NCI-H748 (cell line): ENCODE measurements around the gene USP3.
A peak's percentile ranks its signal among the peaks of the same experiment; 100 is the strongest.

Experiments used
- DNase-seq: peaks from one replicate; lab custom pipeline; 2025; ENCODE audit not compliant: unreplicated experiment; lab: John Stamatoyannopoulos, UW

The USP3 gene

DNA sequence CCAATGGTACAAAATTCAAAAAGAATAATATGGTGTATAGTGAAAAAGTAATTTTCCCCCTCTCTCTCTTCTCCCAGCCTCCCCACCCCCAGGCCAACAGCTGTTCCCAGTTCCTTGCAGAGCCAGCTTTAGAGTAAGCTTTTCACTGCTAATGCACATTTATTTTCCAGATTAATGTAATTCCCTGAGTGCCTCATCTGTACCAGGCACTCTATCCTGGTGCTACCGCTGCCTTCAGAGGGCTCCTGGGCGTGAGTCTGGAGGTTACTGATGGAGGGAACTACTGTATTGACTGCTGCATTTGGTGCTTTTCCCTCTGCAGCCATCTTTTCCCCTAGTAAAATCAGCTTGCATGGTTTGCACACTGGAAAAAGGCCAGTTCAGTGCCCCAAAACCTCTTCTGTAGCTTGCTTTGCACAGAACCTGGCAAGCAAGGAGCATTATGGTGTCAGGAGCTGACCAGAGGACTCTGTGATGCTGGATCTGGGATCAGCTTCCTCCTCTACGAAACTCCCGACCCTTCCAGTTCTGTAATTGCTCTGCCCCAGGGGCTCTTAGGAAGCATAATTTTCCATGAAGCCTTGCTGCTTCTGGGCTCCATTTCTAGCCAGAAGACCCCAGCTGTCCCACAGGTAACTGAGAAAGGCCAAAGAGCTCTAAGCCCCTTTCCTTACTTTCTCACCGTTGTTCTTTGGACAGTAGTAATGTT is 8.5 kb upstream of the USP3 start:
- DNase-seq: no peak

DNA sequence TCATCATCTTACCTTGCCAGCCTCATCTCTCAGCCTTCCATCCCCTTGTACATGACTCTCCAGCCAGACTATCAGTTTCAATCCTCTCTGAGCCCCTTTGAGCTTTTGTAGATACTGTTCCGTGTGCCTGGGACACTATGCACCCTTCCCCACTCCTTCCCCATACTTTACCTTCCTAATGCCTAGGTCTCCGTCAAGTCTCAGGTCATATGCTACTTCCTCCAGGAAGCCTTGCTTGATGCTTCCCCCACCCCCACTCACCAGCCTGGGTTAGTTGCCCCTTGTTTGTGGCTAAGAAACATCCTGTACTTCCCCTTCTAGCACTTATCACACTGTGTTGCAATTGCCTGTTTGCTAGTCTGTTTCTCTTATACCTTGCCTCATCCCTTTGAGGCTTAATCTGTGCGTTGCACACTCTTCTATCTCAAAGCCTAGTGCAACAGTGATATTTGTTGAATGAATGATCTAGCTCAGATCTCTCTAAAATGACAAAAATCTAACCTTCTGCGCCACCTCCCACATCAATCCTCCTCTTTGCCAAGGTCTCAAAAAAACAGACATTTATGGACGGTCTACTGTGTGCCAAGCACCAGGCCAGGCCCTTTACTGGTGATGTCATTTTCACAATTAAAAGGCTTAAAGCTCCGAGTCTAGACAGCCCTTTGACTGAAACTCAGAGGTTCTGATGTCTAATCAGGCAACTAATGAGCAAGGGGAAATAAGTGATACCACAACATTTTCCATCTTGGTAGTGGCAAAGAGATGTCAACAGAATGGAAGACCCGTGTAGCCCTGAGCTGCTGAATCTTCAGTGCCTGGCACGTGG is 6.5 kb upstream of the USP3 start:
- no peak for DNase-seq

- no peak for DNase-seq
These were observed 5.2 kb upstream of the USP3 start for GRCh38 chr15:63499175-63499549.

DNA sequence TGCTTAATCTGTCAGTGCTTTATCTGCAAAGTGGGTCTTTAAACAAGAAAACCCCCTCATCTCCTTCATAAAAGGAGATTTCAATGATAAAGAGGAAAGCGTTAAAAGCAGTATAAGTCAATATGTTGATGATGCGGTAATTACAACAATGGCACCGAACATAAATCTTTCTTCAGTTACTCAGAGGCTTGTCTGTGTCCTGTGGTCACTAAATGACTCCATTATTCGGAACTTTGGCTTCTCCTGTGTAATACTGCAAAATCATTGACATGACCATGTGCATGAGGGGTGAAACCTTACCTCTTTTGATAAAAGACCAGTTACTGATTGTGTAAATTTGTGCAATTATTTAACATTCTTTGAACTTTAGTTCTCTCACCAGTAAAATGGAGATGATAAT is 4.8 kb upstream of the USP3 start:
- peak; percentile 17 for DNase-seq

DNA sequence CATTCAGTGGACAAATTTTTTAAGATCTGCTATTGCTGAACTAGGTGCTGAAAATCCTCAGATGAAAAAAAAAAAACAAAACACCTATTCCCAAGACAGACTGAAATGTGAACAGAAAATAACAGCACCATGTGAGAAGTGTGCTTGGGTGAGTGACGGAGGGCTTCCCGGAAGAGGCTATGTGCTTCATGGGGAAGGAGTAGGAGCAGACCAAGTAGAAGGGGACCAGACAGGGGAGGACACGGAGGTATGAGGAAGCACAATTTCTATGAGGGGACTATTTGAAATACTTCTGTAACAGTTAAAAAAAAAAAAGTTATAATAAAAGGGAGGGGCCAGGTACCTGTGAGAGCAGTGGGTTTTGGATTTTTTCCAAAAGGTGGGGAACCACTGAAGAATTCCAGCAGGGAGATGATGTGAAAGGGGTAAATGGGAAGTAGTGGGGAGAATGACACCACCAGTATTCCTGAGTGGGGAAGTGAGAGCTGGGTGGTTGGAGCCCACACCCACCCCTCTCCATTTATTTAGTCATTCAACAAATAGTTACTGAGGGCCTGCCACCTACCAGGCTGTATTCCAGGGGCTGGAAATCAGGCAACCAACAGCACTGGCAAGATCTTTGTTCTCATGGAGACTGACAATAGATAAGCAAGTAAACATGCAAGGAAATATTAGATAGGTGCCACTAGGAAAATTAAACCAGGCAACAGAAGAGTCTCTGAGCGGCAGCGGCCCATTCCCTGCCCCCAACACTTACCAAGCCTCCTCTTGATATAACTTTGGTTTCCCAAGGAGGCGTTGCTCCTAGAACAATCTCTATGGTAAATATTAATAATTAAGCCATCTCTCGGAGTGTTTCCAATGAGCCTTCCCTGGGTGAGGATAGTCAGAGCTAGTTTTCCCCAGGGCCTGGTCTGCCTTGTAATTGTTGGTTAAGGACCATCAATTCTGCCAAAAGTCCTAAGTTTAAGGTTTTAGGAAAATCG is 3.8 kb upstream of the USP3 start:
- DNase-seq: no peak

DNA sequence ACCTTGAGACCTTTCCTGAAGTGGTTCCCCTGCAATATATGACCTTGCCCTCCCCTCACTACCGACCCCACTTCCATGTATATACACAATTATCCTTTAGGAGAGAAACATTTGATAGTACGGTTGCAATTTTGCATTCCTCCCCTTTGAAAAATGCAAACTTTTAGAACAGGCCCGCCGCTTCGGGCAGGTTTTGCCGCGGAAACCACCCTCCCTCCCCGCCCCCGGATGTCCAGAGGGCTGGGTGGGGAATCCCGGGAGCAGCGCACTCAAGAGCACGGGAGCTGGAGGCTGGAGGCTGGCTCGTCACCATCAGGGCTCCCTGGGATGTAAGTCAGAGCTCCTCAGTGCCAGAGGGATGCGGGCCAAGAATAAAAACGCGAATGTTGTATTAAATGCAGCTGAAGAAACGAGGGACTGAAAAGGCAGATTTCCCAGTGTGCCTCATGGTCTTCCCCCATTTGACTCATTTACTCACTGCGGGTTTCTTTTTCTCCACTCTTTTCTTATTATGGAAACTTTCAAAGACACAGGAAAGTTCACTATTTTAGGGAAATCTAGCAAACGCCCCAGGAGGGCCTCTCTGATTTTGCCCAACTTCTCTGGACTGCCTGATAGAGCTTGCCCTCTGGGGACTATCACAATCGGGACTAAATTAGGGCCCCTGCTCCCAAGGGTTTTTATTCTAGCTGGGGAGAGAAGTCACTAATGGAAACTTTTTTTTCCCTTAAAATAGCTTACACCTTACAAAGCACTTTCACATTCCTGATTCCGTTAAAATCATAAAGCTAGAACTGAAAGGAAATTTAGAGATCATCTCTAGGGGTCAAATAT is 2.9 kb upstream of the USP3 start:
- no peak for DNase-seq

DNA sequence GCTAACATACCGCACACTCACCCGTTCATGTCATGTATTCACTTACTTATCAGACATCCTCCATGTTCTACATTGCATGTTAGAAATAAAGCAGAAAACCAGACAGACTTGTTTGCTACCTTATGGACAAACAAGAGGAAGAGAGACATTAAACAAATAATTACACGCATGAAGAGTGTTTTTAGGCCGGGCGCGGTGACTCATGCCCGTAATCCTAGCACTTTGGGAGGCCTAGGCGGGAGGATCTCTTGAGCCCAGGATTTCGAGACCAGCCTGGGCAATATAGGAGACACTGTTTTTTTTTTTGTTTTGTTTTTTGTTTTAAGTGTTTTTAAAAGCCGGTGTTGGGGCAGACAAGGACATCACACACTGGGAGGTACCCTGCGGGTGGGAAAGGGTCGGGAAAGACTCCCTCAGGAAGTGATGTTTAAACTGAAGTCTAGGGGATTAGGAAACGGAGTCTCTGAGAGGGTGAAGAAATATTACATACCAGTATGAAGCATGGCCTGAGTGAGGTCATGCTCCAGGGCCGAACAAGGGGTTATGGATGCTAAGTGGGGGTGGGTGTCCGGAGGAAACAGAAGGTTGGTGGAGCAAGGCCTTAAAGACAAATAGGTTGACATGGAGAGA is 2.1 kb upstream of the USP3 start:
- peak; percentile 64 for DNase-seq

DNA sequence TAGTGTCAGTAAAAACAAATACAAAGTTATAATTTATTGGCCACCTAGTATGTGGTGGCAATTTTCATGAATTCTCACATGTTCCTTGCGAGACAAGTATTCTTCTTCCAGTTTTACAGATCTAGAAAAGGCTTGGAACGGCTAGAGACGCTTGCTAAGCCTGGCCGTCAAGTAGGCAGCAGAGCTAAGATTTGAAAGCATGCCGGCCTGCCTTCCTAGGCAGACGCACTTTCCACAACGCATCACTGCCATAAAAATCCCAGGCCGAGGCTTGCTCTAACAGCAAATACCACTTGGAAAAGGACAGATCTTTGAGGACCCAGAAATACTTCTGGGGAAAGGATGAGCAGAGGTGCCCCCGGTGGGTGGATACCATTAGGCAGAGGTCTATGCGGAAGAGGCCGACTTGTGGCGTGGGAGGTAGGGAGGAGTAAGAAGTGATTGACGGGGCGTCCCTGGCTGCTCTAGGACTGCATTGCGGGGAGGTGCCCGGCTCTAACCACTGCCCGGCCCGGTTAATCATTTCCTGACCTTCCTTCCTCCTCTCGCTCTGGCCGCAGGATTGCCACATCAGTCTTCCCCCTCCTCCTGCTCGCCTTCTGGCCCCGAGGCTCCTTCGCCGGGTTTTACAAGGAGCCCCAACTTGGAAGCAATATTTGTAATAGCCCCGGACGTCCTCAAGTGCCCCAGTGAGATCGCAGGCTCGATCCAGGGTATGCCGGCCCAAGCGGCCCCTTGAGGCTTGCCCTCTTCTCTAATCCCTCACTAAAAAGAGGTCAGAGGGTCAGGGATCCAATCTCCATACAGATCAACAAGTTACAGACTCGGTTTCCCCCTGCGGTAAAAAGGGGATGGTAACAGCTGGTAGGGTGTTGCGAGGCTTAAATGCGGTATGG is 1.3 kb upstream of the USP3 start:
- no peak for DNase-seq

DNA sequence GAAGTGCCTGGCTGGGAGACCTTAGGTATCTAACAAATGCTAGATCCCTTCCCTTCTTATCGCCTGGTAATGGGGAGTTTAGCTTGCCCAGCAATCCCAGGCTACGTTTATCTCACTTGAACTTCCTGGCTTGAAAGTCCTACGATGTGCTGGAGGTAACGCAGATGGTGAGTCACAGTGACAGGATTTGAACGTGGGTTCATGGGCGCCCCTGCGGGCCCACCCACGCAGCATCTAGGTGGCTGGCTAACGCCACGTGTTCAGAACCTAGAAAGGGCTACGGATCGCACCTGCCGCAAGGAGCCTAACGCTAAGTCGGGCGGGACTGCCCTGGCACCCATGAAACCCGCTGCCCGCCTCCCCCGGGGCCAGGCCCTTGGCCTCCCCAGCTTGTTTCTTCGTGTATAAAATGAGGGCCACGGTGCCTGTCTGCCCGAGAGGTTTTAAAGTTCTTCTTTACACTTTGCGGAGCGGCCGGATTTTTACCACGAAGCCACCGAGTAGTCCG is 600 bp upstream of the USP3 start:
- peak; percentile 36 for DNase-seq

GRCh38 chr15:63504979-63505841 is 817 bp downstream of the USP3 start:
- peak; percentile 59 for DNase-seq

DNA sequence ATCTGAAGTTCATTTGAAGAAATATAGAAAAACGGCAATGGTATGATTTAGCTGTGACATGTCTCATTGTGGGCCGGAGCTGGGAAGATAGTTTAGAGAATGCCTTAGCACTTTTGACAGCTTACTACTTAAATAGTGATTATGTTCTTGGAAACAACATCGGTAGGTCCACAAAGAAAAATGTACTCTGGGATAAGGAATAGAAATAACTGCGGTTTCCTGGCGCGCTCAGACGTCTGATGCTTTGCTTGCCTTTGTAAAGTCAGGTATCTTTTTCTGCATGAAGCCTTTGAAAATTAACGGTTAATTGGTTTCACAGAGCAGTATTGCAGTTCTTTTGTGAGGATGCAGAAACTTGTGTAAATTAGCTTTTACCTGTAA is 1.4 kb downstream of the USP3 start:
- DNase-seq: no peak

DNA sequence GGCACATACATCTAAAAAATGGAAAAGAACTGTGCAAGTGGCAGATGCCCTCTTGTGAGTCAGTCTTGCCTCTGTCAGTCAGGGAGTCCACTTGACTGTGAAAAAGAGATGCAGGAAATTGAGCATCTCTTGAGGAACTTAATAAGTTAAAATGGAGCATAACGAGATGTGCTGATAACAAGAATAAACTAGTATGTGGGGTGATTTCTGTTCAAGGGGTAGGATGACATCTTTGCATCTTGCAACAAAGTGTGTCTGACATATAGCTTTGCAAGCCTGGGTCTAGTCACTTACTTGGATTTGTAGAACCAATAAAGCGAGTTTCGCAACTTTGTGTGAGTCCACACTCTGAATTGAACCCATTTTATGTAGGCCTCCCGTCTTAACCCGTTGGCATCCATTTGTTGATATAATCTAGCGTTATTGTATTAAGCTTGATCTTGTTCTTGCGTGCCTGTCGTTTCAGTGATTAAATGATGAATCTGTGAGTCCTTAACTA is 2.2 kb downstream of the USP3 start:
- DNase-seq: no peak

DNA sequence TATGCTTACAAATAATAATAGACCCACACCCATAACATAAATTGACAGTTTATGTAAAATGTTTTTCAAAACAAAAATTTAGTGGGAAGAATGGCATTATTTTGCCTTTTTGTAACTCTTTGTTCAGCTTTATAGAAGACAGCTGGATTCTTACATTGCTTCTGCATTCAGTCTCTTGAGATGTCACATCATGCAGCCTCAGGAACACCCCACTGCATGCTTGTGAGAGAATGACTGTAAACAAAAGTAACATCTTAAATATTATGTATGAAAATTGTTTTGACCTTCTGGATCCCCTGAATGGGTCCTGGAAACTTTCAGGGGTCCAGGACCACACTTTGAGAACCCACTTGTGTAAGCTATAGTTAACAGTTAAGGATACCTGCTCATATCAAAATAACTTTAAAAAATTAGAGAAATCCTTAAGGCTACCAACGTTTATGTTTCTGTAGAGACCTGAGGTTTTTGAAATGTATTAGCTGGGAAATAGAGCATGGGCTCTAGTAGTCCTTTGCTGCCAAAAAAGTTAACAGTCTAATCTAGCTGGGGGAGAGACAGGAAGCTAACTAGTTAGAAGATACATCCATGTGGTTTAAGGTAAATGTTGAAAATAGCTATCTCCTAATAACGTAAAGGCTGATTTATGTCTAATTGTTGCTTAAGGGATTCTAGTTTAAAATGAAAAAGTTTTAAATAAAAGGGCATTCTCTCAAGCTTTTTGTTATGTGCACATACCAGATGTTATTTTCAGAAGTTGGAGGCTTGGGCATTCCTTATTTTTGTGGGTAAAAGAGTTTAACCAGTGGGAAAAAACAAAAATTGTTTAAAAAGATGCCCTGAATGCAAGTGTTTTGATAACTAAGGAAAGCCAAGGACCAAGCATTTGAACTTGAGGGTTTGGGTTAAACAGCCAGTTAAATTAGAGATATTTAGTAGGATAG is 3.8 kb downstream of the USP3 start:
- no peak for DNase-seq

GRCh38 chr15:63509056-63509954 is 4.9 kb downstream of the USP3 start:
- DNase-seq: peak; percentile 40
